AG09309 (cell line): ENCODE measurements around the gene CYB5D1.

Experiments
- DNase-seq: peaks from one replicate; pipeline ENCODE4 v3.0.0-alpha.2; 2010; ENCODE audit warnings: low read depth
- H3K4me3 ChIP-seq: 2 replicates; pipeline ENCODE4 v1.5.1; 2011; ENCODE audit warnings: mild to moderate bottlenecking, low read depth, low read length, moderate library complexity; ENCODE audit not compliant: control insufficient read depth
- CTCF ChIP-seq: IDR thresholded peaks from 2 replicates; pipeline ENCODE4 v1.5.1; 2011; ENCODE audit warnings: mild to moderate bottlenecking, low read depth, low read length, inconsistent platforms; ENCODE audit not compliant: insufficient read depth, control insufficient read depth; ENCODE audit errors: missing control alignments

CYB5D1 gene

DNA sequence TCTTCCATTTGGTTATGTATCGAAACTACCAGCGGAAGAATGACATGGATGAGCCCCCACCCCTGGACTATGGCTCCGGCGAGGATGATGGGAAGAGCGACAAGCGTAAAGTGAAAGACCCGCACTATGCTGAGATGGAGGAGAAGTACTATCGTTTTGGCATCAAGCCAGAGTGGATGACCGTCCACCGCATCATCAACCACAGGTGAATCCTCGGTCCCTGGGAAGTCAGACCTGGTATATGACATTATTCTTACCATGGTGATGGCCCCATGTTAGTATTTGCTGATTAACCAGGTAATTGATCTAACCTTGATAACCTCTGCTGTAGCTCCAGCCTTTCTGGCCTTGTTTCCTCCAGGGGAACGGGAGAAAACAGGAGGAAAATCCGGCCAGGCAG, 39.3 kb downstream of the CYB5D1 start:
- TF ChIP-seq CTCF = no peak
- no peak for DNase-seq
- H3K4me3 ChIP-seq = no peak overlapping the region

GRCh38 chr17:7897773-7898172, 40.0 kb downstream of the CYB5D1 start:
- no peak overlapping the region for H3K4me3 ChIP-seq
- no peak for DNase-seq
- TF ChIP-seq CTCF = peak; percentile 63

GRCh38 chr17:7903154-7904103, 45.6 kb downstream of the CYB5D1 start:
- TF ChIP-seq CTCF = no peak
- H3K4me3 ChIP-seq = no peak overlapping the region
- no peak for DNase-seq

DNA sequence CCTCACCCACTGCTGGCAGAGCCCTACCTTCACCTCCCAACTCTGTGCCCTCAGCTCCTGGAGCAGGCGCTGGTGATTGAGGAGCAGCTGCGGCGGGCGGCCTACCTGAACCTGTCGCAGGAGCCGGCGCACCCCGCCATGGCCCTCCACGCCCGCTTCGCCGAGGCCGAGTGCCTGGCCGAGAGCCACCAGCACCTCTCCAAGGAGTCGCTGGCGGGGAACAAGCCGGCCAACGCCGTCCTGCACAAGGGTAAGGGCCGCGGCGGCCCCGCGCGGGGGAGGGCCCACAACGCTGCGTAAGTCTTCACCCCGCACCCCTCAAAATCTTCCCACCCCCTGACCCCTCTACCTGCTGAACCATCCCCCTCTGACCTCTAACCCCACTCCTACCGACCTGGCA, 51.3 kb downstream of the CYB5D1 start:
- no peak overlapping the region for H3K4me3 ChIP-seq
- DNase-seq = no peak
- no peak for TF ChIP-seq CTCF

DNA sequence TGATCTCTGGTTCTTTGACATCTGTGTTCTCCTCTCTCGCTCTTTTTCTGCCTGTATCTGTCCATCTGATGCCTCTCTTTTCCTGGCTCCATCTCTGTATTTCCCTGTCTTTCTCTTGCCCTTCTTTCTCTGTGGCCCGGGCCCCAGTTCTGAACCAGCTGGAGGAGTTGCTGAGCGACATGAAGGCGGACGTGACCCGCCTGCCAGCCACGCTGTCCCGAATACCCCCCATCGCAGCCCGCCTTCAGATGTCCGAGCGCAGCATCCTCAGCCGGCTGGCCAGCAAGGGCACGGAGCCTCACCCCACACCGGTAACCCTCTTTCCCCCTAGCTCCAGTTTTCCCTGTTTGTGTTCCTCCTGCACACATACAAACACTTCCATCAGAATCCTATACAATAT, 52.5 kb downstream of the CYB5D1 start:
- DNase-seq = no peak
- H3K4me3 ChIP-seq = no peak overlapping the region
- no peak for TF ChIP-seq CTCF

- no peak for DNase-seq
- no peak for TF ChIP-seq CTCF
Measured at GRCh38 chr17:7910711-7911110, 52.9 kb downstream of the CYB5D1 start.

More at GRCh38 chr17:7910711-7911110, 52.9 kb downstream of the CYB5D1 start:
- no peak overlapping the region for H3K4me3 ChIP-seq
